Duodenal mucosa (tissue), 2 donors: ENCODE results near the gene RINL.
A peak's percentile ranks its signal among the peaks of the same experiment; 100 is the strongest.
"Not testable (repeated sequence)": the region's sequence is repeated elsewhere in the genome, so short reads cannot be mapped to it uniquely, and the experiment has no call there.

ENCODE experiments used
- H3K27ac ChIP-seq: one replicate; pipeline ENCODE4 v1.7.0; 2013; ENCODE audit warnings: low read depth, low read length
- H3K27me3 ChIP-seq, 2 donors: one replicate each; pipeline ENCODE4 v1.7.0; 2013; ENCODE audit warnings: low read length in 2 of 2, control low read depth in 1 of 2; ENCODE audit not compliant: insufficient read depth in 2 of 2, control insufficient read depth in 1 of 2
- H3K36me3 ChIP-seq, 2 donors: one replicate each; pipeline ENCODE4 v1.7.0; 2013; ENCODE audit warnings: low read length in 2 of 2, control low read depth in 1 of 2; ENCODE audit not compliant: insufficient read depth in 2 of 2, control insufficient read depth in 1 of 2
- H3K4me1 ChIP-seq, 2 donors: one replicate each; pipeline ENCODE4 v1.7.0; 2013; ENCODE audit warnings: low read length in 2 of 2, control low read depth in 1 of 2; ENCODE audit not compliant: insufficient read depth in 2 of 2, control insufficient read depth in 1 of 2
- H3K4me3 ChIP-seq, 2 donors: one replicate each; pipeline ENCODE4 v1.7.0; 2013; ENCODE audit warnings: low read length in 2 of 2, low read depth in 1 of 2
- H3K9ac ChIP-seq, 2 donors: one replicate each; pipeline ENCODE4 v1.7.0; 2013; ENCODE audit warnings: low read length in 2 of 2, low read depth in 1 of 2
- H3K9me3 ChIP-seq, 2 donors: one replicate each; pipeline ENCODE4 v1.7.0; 2013; ENCODE audit warnings: low read length in 2 of 2, control low read depth in 1 of 2; ENCODE audit not compliant: control insufficient read depth in 1 of 2

RINL gene

DNA sequence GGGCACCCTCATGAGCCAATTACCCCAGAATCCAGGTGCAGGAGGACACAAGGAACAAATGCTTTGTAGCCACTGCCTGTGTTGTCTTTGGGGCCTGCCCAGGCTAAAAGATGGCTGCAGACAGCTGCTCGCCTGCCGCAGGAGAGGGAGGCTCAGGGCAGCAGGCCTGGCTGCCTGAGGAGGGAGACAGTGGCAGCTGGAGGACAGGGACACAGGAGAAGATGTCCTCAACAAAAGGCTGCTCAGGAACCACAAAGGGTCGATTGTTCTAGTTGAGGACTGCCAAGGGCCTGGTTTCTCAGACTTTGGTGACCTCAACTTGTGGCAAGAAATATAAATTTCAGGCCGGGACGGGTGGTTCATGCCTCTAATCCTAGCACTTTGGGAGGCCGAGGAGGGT is 13.7 kb upstream of the RINL start:
- Histone ChIP-seq H3K36me3 (peaks cover 14 to 27% of the 10 kb centered on the region in 2 donors), H3K27me3 (no peaks in the 10 kb centered on the region), H3K9me3 (no peaks in the 10 kb centered on the region), H3K4me3 (no peak overlapping the region), H3K27ac (no peak overlapping the region), H3K9ac (no peak overlapping the region), H3K4me1 (no peaks in the 10 kb centered on the region)

- Histone ChIP-seq H3K9me3 (no peaks in the 10 kb centered on the region), H3K9ac (no peak overlapping the region), H3K27me3 (no peaks in the 10 kb centered on the region), H3K36me3 (peaks cover 14 to 27% of the 10 kb centered on the region in 2 donors), H3K4me1 (no peaks in the 10 kb centered on the region), H3K4me3 (no peak overlapping the region), H3K27ac (no peak overlapping the region)
Observed at GRCh38 chr19:38890686-38891085, 12.6 kb upstream of the RINL start.

DNA sequence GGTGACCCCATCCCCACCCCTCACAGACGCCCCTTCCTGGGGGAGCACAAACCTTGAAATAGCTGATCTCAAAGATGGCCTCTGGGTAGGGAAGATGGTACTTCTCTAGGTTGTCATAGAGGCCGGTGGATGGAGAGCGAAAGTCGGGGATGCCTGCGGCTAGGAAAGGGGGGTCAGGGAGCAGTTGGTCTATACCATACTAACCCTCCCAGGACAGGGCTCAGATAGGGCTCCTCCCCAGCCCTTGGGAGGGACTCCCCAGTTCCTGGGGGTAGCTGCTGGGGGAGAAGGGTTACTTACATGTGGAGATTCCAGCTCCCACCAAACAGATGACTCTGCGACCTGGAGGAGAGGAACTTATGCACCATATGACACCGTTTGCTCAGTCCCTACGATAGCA is 11.7 kb upstream of the RINL start:
- H3K9ac ChIP-seq: no peak overlapping the region
- no peaks in the 10 kb centered on the region for H3K4me1 ChIP-seq
- H3K4me3 ChIP-seq: no peak overlapping the region
- H3K9me3 ChIP-seq: no peaks in the 10 kb centered on the region
- H3K27ac ChIP-seq: no peak overlapping the region
- peaks cover 14 to 23% of the 10 kb centered on the region in 2 donors for H3K36me3 ChIP-seq
- no peaks in the 10 kb centered on the region for H3K27me3 ChIP-seq

GRCh38 chr19:38888876-38889275 is 10.8 kb upstream of the RINL start:
- Histone ChIP-seq H3K27ac (no peak overlapping the region), H3K36me3 (peaks cover 14 to 23% of the 10 kb centered on the region in 2 donors)

DNA sequence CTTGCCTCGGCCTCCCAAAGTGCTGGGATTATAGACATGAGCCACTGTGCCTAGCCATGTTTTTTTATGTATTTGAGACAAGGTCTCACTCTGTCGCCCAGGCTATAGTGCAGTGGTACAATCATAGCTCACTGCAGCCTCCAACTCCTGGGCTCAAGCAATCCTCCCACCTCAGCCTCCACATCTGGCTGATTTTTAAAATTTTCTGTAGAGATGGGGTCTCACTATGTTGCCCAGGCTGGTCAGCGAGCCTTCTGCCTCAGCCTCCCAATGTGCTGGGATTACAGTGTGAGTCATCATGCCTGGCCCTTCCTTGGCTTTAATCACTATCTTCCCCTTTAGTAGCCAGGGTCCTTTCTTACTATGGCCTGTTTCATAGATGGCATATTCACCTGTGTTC is 6.6 kb upstream of the RINL start:
- H3K9ac ChIP-seq, H3K4me3 ChIP-seq, H3K27ac ChIP-seq, H3K9me3 ChIP-seq, H3K27me3 ChIP-seq, H3K4me1 ChIP-seq: not testable (repeated sequence)
- peaks cover 14% of the 10 kb centered on the region in 2 donors for H3K36me3 ChIP-seq

More at GRCh38 chr19:38888876-38889275, 10.8 kb upstream of the RINL start:
- Histone ChIP-seq H3K4me1 (no peaks in the 10 kb centered on the region), H3K9ac (no peak overlapping the region), H3K4me3 (no peak overlapping the region), H3K27me3 (no peaks in the 10 kb centered on the region), H3K9me3 (no peaks in the 10 kb centered on the region)

- Histone ChIP-seq H3K9ac (no peak overlapping the region), H3K27ac (no peak overlapping the region), H3K36me3 (peaks cover under 1 to 1% of the 10 kb centered on the region in 2 donors), H3K4me3 (no peak overlapping the region), H3K4me1 (peaks cover 12% of the 10 kb centered on the region in 2 donors), H3K27me3 (no peaks in the 10 kb centered on the region), H3K9me3 (no peaks in the 10 kb centered on the region)
Observed at GRCh38 chr19:38883286-38883685, 5.2 kb upstream of the RINL start.

GRCh38 chr19:38880882-38881609 is 3.0 kb upstream of the RINL start:
- H3K27me3 ChIP-seq: no peaks in the 10 kb centered on the region

GRCh38 chr19:38880076-38880881 is 2.2 kb upstream of the RINL start:
- H3K9ac ChIP-seq: no peak overlapping the region
- no peak overlapping the region for H3K4me3 ChIP-seq
- no peaks in the 10 kb centered on the region for H3K9me3 ChIP-seq
- no peaks in the 10 kb centered on the region for H3K27me3 ChIP-seq
- no peak overlapping the region for H3K27ac ChIP-seq
- H3K36me3 ChIP-seq: no peaks in the 10 kb centered on the region
- H3K4me1 ChIP-seq: peaks cover 23% of the 10 kb centered on the region in 2 donors

More at GRCh38 chr19:38880882-38881609, 3.0 kb upstream of the RINL start:
- Histone ChIP-seq H3K4me3 (no peak overlapping the region), H3K27ac (no peak overlapping the region), H3K4me1 (peaks cover 23% of the 10 kb centered on the region in 2 donors), H3K36me3 (no peaks in the 10 kb centered on the region), H3K9ac (no peak overlapping the region), H3K9me3 (no peaks in the 10 kb centered on the region)

GRCh38 chr19:38879400-38879751 is 1.3 kb upstream of the RINL start:
- no peak overlapping the region for H3K27ac ChIP-seq

GRCh38 chr19:38878575-38879399 is 712 bp upstream of the RINL start:
- Histone ChIP-seq H3K4me1 (peaks cover 23% of the 10 kb centered on the region in 2 donors), H3K9me3 (no peaks in the 10 kb centered on the region), H3K27ac (peak overlapping the region; percentile 61), H3K4me3 (peak overlapping the region in 1 of 2 donors; percentile 17), H3K36me3 (no peaks in the 10 kb centered on the region), H3K9ac (peak overlapping the region; percentile 63 to 76), H3K27me3 (no peaks in the 10 kb centered on the region)

More at GRCh38 chr19:38879400-38879751, 1.3 kb upstream of the RINL start:
- H3K9me3 ChIP-seq: no peaks in the 10 kb centered on the region
- peaks cover 23% of the 10 kb centered on the region in 2 donors for H3K4me1 ChIP-seq
- no peak overlapping the region for H3K9ac ChIP-seq
- no peaks in the 10 kb centered on the region for H3K36me3 ChIP-seq
- no peak overlapping the region for H3K4me3 ChIP-seq
- H3K27me3 ChIP-seq: no peaks in the 10 kb centered on the region
